NCI-H187 (cell line): ENCODE measurements around the gene RPL10A.

Experiments used
- DNase-seq, 2 experiments: peaks; one replicate each; lab custom pipeline; 2025; lab: John Stamatoyannopoulos, UW

The RPL10A gene

DNA sequence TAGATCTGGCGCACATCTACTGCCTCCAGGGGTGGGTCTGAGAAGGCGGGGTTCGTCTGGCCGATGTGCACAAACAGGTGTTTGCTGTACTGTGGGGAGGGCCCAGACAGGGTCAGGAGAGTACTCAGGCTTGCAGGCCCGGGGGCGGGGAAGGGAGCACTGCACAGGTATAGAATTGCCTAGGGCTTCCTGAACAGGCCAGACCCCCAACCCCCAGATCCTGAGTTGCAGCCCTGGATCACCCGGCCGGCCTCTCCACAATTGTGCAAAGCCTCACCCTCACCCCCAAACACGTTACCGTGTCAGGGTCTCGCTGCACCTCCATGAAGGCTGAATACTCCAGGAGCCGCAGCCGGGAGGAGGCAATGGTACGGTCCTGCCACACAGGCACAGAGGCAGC lies 7.8 kb downstream of the RPL10A start:
- no peak for DNase-seq

DNA sequence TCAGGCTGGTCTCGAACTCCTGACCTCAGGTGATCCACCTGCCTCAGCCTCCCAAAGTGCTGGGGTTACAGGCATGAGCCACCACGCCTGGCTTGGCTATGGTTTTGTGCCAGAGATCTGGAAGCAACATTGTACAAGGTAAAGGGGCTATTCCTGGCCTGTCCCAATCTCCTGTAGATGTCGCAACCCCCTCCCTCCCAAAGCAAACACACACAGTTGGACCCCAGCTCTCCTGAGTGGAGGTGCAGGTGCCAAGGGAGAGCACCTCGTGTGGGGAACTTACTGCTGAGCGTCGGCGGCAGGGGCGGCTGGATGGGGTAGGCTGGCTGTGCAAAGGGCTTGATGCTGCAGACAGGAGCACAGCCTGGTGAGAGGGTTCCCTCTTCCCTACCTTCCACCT lies 8.8 kb downstream of the RPL10A start:
- no peak for DNase-seq

DNA sequence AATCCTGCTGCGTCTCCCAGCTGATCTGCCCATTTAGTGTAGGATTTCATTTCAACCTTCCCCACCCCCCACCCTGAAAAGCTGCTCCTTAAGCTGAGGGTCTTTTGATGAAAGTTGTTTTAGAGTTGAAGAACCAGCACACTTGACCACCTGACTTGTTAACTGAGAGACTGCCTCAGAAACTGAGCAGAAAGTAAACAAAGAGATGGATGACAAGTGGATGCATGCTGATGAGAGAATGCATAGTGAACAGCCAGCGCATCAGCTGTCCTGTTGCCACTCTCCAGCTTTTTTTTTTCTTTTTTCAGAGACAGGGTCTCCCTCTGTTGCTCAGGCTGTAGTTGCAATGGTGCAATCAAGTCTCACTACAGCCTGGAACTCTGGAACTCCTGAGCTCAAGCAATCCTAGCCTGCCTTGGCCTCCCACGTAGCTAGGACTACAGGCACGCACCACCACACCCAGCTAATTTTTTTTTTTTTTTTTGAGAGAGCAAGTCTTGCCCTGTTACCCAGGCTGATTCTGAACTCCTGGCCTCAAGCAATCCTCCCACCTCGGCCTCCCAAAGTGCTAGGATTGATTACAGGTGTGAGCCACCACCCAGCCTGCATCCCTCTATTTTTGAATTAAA lies 9.5 kb downstream of the RPL10A start:
- peak in 1 of 2 experiments; percentile 83 for DNase-seq

DNA sequence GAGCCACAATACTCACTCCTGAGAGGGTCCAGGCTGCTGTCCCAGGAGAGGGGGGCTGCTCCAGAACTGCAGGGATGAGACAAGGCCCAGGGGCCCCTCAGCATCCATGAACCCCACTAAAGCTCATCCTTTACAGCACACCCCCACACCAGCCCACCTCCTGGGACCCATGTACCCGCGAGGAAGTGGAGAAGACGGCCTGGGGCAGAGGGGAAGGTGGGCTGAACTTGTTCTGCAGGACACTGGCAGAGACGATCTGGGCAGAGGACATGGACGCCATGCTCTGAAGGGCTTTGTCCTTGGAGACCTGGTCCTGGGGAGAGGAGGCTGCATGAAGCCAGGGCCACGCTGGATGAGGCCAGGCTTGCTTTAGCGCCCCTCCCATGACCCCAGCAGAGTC lies 10.1 kb downstream of the RPL10A start:
- no peak for DNase-seq

DNA sequence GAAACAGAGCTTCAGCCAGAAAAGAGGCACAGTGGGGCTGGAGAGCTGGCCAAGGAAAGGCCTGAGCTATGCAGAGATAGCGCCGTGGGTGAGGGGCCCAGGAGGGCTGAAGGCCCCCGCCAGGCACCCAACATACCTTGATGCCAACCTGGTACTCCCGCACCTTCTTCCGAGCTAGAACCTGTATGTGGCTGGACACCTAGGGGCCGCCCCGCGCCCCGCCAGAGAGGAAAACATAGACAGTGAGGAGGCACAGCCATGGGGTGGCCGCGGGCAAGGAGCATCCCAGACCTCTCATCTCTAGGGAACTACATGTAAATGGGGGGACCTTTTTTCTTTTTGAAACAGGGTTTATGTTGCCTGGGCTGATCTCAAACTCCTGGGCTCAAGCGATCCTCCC lies 12.0 kb downstream of the RPL10A start:
- DNase-seq: no peak

DNA sequence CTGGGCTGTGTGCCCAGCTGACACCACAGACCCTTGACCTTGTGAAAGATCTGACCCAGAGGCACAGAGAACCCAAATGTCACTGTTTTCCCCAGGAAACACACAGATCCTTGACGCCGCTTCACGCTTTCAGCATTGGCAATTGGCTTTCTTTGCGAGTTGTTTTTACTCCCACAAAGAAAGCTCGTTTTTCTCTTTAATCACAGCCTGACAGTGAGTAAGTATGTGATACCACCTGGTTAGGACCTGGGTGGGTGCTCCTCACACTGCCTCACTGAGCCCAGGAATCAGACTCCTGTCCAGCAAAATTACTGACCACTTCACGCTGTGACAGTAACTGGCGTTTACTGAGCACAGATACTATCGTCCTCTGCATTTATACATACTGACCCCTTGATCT lies 13.0 kb downstream of the RPL10A start:
- DNase-seq: no peak

DNA sequence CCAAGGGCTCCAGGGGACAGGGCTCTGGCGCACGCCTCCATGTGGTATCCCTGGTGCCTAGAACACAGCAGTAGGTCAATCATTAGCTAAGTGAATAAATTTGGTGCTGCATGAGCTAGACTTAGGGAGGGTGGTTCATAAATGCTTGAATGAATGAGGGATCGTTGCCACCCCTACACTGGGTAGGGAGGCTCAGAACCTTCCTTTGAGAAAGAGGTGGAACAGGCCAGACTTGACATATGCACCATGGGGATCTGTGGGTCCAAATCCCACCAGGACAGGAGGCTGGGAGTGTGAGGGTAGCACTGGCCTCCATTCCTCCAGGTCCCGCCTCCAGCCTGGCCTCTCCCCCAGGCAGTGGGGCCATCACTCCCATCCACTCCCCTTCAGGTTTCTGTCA lies 14.9 kb downstream of the RPL10A start:
- no peak for DNase-seq

DNA sequence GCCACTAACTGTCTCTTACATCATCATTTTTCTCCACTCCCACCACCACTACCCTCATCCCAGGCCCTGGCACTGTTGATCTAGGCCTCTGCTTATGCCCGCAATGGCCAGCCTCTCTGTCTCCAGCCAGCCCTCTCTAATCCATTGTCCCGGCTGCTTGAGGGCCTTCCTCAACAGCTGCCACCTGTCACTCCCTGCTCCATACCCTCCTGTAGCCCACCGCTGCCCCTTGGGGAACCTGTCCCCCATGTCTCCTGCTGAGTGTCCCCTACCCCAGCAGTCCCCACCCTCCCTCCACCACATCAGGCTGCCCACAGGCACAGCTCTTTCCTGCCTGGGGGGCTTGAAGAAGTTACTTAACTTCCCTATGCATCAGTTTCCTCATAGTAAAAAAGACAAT lies 15.3 kb downstream of the RPL10A start:
- DNase-seq: no peak

DNA sequence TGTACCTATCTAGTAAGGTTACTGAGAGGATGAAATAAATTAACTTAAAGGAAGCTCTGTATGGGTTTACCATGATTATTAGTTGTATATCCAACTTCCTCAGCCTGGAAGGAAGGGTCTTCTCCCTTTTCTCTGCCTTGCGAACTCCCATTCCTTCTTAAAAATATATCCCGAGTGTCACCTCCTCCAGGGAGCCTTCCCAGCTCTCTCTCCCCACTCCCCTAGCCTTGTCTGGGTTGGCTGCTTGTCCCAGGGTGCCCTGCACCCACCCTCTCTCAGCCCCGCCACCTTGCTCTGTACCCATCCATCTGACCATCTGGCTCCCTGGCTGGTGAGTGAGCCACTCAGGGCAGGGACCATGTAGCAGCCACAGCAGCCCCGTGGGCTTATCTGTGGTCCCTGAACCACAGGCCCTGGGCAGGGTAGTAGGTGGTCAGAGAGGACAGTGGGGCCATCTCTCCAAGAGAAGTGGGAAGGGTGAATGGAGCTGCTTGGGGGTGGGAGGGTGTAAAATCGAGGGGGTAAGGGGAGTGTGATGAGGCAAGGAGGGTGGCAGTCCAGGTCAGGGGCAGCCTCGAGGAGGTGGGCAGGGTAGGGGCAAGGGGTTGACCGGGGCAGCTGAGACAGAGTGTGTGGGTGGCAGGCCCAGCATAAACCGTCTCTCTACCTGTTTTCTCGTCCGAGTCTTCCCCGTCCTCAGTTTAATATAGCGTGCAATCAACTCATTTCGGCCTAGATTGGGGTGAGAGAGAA lies 15.9 kb downstream of the RPL10A start:
- DNase-seq: no peak

DNA sequence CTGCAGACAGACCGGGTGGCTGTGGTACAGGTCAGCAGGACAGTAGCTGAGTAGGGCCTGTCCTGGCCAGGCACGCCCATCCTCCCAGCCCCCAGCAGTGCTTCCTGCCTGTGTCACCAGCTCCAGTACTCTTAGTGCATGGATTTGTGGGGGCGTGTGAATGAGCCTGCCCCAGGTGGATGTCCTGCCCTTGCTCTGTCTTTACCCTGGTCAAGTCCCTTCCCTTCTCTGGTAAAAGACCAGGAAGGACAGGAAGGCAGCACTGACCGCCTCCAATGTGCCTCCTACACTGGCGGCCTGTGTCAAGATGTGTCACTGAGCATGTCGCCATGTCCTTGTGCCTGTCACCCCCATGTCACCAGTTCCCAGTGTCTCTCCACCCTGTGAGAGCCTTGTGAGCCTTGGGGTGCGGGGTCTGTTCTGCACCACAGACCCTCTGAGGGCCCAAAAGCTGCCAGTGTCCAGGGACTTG lies 16.8 kb downstream of the RPL10A start:
- DNase-seq: no peak

DNA sequence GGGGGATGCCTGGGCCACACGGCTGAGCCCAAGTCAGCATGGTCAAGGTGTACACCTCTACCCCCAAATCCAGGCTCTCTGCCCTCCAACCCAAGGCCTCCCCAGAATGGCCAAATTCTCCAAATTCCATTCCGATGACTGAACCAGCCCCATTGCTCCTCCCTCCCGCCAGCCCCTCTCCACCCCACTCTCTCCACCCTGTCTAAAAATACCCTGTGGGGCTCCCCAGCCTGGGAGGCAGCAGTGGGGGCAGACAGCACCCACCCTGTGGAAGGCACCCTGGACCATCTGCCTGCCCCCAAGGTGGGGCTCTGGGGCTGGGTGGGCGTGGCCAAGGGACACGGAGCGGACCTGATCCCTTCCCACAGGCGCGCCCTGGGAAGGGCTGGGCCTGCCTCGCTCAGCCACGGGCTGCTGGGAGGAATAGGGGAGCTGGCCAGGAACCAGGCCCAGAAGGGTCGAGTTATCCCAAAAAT lies 17.2 kb downstream of the RPL10A start:
- DNase-seq: no peak

DNA sequence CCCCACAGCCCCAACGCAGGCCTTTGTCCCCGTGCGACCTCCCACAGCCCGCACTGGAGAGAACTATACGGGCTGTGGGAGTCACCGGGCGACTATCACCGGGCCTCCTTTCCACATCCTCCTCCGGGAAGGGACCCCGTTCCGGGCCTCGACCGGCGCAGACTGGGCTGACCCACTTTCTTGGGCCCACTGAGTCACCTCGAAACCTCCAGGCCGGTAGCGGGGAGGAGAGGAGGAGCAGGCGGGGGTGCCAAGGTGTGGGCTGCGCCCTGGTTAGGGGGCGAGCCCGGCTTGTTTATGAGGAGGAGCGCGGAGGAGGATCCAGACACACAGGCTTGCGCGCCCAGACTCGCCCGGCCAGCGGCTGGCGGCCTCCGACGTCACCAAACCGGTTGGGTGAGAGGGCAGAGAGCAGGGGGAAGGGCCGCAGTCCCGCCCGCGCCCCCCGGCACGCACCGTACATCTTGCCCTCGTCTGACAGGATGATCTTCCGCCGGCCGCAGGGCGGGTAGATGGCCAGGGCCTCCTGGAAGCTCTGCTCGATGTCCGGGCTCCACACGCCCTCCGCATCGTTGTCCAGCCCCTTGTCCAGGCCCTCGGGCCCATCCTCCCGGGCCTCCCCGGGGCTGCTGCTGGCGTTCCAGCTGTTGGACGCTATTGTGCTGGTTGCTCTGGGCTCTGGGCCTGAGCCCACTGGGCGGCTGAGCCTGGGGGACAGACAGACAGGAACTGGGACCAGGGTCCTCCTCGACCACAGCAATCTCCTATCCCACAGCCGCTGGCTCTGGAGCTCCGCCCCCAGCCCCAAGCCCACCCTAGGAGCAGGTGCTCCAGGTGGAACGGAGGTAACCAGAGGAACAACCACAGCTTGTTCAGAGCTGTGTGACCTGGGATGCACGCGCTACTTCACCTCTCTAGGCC lies 18.1 kb downstream of the RPL10A start:
- no peak for DNase-seq

DNA sequence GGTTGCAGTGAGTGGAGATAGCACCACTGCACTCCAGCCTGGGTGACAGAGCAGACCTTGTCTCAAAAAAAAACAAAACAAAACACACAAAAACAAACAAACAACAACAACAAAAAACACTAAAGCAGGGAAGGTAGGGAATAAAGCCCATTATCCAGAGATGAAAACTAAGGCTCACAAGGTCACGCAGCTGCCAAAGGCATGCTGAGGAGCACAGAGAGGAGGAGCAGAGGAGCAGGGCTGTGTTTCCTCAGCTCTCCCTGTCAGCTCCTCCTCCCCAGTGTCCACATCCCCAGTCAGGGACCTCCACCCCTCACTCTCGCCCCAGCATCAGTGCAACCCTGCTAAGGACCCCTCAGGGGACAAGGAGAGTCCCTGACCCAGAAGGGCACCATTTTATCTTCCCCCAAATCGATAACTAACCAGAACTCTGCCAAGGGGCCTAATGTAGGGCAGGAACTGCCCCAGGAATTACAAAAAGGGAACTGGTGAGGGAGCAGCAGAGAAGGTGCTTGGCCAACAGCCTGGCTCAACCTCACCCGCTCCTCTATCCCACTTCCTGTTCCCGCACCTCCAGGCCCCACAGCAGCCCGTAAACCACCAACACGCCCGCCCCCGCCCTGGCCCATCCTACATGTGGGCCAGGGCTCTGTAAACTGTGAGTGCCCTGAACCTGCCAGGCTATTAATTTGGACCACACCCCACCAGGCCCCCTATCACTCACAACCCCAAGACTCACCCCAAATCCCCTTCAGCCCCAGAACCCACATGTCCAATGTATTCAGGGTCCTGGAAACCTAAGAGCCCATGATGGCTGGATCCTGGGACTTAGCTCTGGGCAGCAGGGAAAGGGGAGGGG lies 19.7 kb downstream of the RPL10A start:
- no peak for DNase-seq

DNA sequence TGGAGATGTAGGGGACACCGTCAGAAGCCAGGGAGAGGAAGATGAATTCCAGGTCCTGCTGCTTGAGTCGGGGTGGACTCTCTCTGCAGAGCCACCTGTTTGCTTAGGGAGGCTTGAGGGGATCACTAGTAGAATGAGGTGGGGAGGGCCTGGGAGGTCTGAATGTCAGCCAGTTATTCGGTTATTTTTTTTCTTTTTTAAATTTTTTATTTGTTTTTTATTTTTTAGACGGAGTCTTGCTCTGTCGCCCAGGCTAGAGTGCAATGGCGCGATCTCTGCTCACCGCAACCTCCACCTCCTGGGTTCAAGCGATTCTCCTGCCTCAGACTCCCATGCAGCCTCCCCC lies 20.3 kb downstream of the RPL10A start:
- no peak for DNase-seq

DNA sequence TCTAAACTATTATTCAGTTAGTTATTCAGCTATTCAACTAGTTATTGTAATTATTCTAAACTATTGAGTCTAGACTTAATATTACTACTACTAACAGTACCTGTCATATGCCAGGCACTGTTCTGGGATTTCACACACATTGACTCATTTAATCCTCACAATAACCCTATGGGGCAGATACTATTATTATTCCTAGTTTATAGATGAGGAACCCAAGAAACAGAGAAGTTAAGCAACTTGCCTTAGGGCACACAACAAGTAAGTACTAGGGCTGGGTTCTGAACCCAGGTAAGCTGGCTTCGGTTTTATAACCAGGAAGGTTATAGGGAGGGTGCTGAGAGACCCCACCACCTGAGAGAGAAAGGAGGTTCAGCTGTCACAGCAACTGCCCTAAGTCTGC lies 20.9 kb downstream of the RPL10A start:
- no peak for DNase-seq

DNA sequence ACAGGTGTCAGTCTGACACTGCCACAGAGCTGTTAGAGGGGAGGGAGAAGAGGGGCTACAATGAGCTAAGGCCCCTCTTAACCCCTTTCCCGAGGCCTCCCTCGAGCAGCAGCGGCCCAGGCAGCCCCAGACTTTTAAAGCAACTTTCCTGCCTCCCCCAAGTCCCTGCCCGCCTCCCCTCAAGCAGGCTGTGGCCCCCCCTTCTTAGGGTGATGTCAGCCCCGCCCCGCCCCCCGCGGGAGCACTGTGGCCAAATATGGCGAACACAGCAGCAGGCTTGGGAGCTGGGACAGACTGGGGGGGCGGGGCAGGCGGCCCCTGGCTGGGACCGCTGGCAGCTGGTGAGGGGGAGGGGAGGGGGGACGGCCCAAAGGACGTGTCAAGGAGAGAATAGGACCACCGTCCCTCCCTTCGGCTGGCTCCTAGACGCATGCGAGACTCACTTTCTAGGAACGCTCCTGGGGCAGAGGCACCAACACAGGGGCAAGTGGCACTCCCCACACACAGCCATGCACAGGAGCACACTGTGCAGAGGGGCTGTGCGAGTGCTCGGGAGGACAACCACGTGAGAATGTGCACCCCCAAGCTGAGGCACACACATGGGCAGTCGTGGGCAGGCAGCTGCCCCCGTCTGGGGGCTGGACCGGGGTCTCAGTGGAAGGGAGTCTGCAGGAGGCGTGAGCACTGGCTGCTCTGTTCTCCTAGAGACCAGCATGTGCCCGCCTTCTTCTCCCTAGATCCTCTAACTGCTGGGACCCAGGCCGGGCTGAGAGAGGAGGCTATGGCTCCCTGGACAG lies 22.0 kb downstream of the RPL10A start:
- DNase-seq: no peak

DNA sequence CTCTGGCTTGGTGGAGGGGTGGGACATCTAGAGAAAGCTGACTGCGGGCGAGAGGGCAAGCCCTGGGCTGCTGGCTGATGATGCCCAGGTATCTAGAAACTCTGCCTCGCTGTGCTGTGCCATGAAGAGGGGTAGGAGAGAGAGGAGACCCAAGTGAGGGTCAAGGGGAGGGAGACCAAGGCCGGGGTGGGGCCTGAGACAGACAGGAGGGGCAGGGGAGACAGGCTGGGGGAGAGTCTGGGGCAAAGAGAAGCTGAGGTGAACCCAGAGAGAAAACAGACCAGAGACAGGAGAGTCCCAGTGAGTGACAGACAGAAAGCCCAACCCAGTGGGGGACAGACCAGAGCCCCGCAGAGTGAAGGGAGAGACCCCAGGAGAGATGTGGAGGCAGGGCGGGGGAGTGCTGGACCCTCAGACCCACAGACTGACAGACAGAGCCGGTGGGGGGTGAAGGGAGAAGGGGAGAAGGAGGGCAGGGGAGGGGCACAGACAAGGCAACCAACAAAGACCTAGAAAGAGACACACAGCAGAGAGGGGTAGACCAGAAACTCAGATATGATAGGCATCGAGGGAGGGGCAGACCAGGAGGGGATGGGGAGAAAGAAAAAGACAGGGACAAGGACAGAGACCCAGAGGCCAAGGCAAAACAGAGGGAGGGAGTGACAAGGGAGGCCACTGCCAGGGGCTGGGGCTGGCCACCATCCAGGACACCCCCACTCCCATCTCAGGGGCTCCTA lies 22.8 kb downstream of the RPL10A start:
- no peak for DNase-seq

DNA sequence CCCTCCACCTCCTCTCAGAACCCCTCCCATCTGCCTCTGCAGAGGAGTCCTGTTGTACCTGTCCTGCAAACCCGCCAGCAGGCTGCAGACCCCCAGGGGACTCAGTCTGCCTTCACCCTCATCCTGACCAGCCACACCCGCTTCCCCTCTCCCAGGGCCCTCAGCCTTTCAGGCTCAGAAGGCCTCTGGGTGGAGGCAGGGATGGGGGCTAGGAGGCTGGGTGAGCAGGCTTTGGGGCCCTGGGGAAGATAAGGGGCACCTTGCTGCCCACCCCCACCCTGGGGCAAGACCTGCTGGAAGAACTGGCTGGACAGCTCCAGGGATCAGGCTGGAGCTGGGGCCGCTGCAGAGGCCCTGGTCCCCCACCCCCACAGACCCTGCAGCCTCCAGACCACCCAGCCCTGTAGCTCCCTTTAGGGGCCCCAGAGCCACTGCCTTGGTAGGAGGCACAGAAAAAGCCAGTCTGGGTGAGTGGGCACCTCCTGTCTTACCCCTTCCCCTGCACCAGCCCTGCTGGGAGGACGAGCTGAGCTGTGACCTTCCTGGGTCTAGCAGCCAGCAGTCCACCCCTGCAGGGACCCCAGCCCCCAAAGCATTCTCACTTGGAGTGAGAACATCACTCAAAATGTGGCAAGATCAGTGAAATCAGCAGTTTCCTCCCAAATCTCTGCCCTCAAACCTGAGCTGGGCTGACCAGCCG lies 23.5 kb downstream of the RPL10A start:
- no peak for DNase-seq

DNA sequence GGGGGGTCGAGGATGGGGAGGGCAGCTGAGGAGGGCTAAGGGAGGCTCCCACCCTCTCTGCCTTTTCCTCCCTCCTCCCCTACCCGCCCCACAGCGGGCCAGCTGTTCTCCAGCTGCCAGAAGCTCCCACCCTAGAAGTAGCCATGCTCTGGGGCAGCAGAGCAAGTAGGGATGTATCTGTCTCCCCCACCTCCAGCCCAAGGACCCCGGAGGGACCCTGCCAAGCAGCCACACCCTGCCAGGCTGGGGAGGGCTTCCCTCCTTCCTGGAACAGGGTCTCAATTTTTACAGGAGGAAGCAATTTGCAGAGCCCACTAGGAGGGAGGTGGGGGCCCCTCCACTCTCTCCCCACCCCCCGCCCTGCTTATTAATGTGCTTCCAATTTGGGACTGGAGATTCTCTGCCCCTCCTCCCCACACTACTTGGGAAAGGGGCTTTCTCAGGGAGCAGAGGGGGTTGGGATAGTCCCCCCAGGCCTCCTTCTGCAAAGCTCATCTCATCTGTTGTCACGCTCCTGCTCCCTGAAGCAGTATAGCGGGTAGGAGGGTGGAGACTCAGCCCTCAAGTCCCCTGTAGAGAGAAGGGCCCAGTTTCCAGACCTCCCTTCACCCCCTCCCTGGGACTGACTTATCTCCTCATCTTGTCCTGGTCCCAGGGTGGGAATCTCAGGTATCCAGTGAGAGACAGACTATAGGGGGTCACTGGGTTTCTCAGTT lies 24.2 kb downstream of the RPL10A start:
- no peak for DNase-seq
